Raji (cell line): ENCODE measurements around the gene TBC1D9.

Experiments
- POLR2A ChIP-seq: IDR thresholded peaks from 2 replicates; pipeline ENCODE4 v1.6.1; 2011; ENCODE audit warnings: low read depth, low read length, control low read depth; ENCODE audit not compliant: insufficient read depth

The TBC1D9 gene

DNA sequence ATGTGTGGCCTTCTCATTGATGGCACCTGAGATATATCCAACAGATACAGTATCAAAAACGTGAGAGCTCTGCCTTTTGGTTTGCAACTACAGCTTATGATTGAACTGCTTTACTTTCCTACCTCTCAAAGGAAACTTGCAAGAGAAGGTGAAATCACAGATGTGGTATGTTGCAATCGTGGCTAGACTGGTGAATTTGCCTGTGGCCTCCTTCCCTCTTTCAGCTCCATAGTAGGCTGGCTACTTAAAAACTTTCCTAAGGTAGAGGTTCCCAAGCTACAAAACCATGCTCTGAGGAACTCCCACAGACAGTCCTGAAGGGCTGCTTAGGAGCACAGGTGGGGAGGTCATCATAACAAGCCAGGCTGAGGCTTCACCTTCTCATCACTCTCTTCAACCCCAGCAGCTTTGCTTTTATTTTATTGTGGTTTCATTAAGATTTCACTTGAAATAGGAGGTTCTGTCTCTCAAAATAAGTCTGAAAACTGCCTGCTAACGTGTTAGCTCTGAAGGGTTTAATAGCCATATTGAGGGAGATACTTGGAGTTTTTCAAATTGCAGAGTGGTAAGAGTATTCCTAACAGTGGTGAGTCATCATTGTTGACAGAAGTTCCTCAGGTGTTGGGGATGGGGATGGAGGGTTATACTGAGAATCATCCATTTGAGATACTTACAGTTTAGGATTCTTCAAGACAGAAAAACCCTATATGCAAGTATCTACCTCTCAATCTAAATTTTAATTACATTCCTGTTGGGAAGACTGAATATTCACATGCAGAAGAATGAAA lies 93.9 kb downstream of the TBC1D9 start:
- TF ChIP-seq POLR2A: no peak

DNA sequence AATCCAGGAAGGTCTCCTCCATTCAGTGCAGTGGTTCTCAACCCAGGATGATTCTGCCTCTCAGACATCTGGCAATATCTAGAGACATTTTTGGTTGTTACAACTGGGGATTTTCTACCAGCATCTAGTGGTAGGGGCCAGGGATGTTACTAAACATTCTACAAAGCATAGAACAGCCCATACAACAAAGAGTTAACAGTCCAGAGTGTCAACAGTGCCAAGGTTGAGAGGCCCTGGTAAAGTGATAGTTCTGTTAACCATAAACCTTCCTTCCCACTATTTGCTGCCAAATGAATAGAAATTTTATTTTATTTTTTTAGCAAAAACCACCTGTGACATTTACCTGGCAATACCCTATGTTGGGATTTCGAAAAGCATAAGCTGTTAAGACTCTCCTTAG lies 94.6 kb downstream of the TBC1D9 start:
- no peak for TF ChIP-seq POLR2A

- no peak for TF ChIP-seq POLR2A
Measured at GRCh38 chr4:140659943-140660700, 96.1 kb downstream of the TBC1D9 start.

DNA sequence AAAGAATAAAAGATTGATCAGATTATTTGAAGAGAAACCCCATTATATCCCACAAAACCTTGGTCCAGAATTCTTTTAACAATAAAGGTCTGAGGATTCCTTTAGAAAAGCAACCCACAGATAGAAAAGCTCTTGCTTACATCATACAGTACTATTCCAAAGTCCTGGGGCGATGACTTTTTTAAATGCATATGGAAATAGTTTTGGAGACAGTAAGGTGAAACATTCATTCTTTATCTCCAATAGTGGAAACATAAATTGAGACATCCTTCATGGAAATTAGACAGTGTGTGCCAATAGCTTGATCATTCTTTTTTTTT lies 101.7 kb downstream of the TBC1D9 start:
- no peak for TF ChIP-seq POLR2A

DNA sequence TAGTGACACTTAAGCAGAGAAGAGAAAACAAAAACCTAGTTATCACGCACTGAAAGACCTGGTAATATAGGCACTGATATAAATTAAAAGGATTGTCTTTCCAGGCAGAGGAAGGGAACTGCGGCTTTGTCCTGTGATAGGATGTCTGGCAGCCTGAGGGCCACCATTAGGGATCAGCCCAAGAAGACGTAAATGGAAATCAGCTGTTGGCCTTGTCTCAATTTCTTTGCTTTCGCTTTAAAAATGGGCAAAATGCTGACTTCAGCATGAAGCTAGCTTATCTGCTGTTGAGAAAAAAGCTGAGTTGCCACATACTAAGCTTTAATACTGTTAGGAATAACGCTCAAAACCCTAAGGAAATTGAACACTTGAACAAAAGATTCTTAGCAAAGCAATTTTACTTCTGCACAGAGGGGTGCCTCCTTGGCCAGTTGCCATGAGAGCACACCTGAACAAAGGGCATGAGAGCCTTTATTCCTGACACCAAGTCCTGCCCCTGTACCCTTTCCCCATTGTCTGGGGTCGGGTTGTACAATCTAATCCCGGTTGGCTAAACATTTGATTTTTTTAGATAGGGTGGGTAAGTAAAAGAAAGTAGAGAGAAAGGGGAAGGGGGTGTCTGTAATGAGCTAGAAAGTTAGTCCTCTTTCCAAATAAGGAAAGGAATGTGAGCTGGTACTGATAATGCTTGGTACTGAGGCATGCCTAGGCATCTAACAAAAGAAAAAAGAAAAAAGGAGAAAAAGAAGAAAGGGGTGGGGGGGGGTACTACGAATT lies 102.3 kb downstream of the TBC1D9 start:
- no peak for TF ChIP-seq POLR2A

GRCh38 chr4:140652601-140653000 lies 103.6 kb downstream of the TBC1D9 start:
- TF ChIP-seq POLR2A: no peak

- TF ChIP-seq POLR2A: no peak
Measured at GRCh38 chr4:140648716-140649308, 107.4 kb downstream of the TBC1D9 start.

DNA sequence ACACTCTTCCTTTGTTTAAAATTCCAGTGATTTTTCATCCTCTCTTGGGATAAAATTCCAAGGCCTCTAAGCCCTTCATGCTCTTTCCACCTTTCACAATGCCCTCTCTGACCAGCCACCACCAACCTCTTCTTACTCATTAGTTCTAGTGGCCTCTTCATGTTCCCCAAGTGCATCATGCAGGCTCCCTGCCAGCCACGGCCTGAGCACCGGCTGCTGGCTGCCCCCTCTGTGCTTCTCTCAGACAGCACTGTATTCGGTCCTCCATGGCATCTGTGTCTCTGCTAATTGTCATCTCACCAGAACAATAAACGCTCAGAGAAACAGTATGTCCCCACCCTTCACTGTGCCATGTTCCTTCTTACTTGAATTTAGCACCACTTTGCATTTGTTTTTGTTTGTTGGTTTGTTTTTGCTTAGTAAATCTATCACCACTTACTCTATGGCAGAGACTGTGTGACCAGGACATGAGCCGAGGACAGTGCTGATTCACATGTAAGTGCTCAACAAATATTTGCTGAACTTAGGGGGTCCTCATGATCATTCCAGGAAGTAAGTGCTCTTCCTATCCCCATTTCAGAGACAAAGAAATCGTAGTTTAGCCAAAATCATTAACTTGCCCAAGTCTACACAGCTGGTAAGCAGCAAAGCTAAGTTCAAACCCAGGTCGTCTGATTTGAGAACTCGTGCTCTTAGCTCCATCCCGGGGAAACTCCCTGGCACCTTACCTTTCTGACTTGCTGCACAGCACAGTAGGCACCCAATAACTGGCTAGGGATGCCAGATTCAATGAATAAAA lies 110.4 kb downstream of the TBC1D9 start:
- no peak for TF ChIP-seq POLR2A

DNA sequence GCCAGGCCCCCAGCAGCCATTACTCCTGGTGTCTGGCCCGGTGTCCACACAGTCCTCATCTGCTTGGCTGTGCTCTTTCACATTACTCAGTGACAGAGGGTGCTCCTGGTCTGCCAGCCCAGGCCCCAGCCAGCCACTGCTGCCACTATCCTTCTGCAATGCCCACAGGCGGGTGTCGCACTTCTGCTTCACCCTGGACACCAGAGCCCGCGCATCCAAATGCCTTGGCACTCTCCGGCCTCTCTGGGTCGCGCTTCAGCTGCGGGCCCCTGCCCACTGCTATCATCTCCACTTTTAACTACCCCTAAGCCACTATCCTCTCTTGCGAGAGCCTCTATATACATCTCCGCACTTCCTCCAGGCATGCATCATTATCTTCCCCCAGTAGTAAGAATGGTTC lies 111.0 kb downstream of the TBC1D9 start:
- no peak for TF ChIP-seq POLR2A

DNA sequence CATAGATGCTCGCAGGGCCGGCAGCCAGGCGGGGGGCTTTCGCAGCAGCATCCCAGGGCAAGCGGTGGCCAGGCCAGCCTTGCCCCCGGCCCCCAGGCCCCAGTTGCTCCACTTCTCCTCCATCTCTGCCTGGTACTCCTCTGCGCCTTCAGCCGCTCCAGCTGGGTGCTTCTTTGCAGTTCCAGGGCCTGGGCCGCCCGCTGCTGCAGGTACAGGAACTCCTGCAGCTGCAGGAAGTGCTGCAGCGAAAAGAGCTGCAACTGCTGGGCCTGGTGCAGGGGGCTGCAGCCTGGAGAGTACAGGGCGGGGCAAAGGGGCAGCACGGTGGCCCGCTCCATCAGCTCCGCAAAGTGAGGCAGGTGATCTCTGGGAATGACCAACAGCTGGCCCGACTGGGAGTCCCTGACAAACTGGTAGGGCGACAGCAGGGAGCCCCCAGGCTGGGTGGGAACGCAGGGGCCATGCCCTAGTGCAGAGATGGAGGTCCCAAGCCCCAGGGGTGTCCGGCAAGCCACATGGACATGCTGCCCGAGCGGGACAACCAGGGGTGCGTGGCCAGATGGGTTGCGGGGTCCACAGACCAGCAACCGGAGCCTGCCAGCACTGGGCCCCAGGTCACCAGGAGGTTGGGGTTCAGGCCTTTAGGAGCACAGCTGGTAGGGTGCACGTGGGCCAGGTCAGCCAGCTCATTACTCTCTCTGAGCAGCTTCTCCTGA lies 111.6 kb downstream of the TBC1D9 start:
- no peak for TF ChIP-seq POLR2A

- TF ChIP-seq POLR2A: no peak
Measured at GRCh38 chr4:140643571-140644055, 112.6 kb downstream of the TBC1D9 start.

- no peak for TF ChIP-seq POLR2A
Measured at GRCh38 chr4:140642674-140643437, 113.3 kb downstream of the TBC1D9 start.

DNA sequence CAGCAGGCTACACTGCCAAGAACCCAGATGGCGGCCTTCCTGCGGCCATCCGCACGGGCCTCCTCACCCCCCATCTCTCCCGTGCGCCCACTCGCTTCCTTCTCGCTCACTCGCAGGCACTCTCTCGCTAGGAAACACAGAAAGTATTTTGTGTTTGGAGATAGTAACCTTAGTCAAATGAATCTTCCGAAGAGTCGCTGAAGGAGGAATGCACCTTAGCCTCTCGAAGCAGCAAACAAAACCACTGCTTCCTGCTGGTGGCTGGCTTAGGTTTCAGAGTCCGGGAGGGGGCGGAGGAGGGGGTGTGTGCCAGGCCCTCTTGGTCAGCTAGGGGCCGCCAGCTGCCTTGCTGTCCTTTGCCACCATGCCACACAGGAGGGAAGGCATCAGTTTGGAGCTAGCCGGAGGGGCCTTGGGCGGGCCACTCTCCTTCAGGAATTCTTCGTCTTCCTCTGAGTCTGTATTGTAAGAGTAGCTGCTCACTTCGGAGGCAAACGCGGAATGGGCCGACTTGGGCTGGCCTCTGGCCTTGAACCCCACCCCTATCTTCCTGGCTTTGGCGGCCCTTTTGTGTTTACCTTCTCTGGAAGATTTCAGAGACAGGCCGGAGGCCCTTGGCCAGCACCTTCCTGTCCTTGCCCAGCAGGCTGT lies 114.3 kb downstream of the TBC1D9 start:
- no peak for TF ChIP-seq POLR2A
